LNCAP (cell line): Measurements from ENCODE around the gene ST8SIA2.

Source experiments
- CTCF ChIP-seq: fragments of 450-650 bp; IDR thresholded peaks from 2 replicates; pipeline ENCODE4 v1.5.1; 2017; ENCODE audit warnings: mild to moderate bottlenecking

The ST8SIA2 gene

DNA sequence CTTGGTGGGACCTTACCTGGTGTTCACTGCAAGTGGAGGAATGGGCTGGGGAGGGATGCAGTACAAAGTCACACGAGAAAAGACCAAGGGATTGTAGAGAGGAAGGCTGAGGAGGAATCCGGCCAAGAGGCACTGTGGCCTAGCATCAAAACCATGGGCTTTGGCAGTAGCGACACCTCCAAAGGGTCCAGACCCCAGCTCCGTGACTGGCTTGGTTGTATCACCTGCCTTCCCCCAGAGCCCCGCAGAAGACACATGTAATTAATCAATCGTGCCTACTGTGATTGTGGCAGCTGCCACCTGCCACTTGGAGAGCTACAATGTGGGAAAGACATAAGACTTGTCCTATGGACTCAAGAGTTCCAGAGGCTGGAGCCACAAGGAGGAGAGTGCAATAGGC lies 54.7 kb downstream of the ST8SIA2 start:
- TF ChIP-seq CTCF: no peak

DNA sequence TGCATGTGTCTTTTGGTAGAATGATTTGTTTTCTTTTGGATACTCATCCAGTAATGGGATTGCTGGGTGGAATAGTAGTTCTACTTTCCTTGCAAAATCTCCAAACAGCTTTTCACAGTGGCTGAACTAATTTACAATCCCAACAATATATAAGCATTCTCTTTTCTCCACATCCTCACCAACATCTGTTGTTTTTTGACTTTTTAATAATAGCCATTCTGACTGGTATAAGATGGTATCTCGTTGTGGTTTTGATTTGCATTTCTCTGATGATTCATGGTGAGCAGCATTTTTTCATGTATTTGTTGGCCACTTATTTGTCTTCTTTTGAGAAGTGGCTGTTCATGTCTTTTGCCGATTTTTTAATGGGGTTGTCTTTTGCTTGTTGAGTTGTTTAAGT lies 55.8 kb downstream of the ST8SIA2 start:
- no peak for TF ChIP-seq CTCF

- TF ChIP-seq CTCF: no peak
Measured at GRCh38 chr15:92451225-92451825, 57.6 kb downstream of the ST8SIA2 start.

GRCh38 chr15:92452143-92452542 lies 58.5 kb downstream of the ST8SIA2 start:
- no peak for TF ChIP-seq CTCF

DNA sequence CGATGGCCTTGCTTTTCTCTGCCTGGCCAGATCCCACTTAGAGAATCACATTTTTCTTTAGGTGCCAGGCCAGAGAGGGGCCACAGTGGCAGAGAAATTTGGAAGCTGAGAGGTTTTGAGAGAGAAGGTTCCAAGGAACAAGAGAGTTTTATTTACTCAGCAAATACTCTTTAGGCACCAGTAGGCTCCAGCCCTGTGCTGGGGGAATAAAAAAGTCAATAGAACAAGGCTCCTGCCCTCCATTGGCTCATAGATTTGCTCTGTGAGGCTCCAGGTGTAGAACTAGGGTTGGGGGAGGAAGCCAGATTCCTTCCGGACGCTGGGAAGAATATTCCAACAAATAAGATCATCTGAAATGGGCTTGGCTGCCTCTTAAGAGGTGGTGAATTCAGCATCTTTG lies 59.9 kb downstream of the ST8SIA2 start:
- TF ChIP-seq CTCF: no peak

- no peak for TF ChIP-seq CTCF
Measured at GRCh38 chr15:92454555-92455105, 60.9 kb downstream of the ST8SIA2 start.

GRCh38 chr15:92455271-92455670 lies 61.6 kb downstream of the ST8SIA2 start:
- no peak for TF ChIP-seq CTCF
